Keratinocyte (primary cell): Measurements from ENCODE around the gene ABI3. TPM values are rescaled to one million over a fixed set of nuclear protein-coding genes. Genes with fewer than 3 reads are reported as not detected.

Source experiments
- DNase-seq: peaks from one replicate; pipeline ENCODE4 v3.0.0-alpha.2; 2011; ENCODE audit warnings: low read depth, missing footprints, low spot score
- FAIRE-seq: peaks from 2 replicates; lab custom pipeline; 2011; peaks lifted over from hg19 to GRCh38; lab: Jason Lieb, UNC
- H2AFZ ChIP-seq: 2 replicates; pipeline ENCODE4 v1.6.0; 2012; ENCODE audit warnings: low read length, control low read depth, inconsistent platforms; ENCODE audit not compliant: control insufficient read depth
- H3K27ac ChIP-seq: 2 replicates; pipeline ENCODE4 v1.5.1; 2011; ENCODE audit warnings: low read length; ENCODE audit not compliant: control insufficient read depth, insufficient read depth
- H3K27me3 ChIP-seq: 3 replicates; pipeline ENCODE4 v1.6.0; 2011; ENCODE audit warnings: low read length; ENCODE audit not compliant: control insufficient read depth, insufficient read depth; ENCODE audit errors: extremely low read depth
- H3K36me3 ChIP-seq, 2 experiments: 2 replicates in 1 of 2; 3 replicates in 1 of 2; pipeline ENCODE4 v1.5.1; 2011; ENCODE audit warnings: low read length in 2 of 2, mild to moderate bottlenecking in 1 of 2; ENCODE audit not compliant: control insufficient read depth in 2 of 2, insufficient read depth in 2 of 2; ENCODE audit errors: extremely low read depth in 1 of 2
- H3K4me1 ChIP-seq: 3 replicates; pipeline ENCODE4 v1.5.1; 2011; ENCODE audit warnings: low read length; ENCODE audit not compliant: control insufficient read depth, insufficient read depth; ENCODE audit errors: extremely low read depth
- H3K4me2 ChIP-seq: 3 replicates; pipeline ENCODE4 v1.6.0; 2011; ENCODE audit warnings: low read depth, low read length; ENCODE audit not compliant: control insufficient read depth, insufficient read depth; ENCODE audit errors: extremely low read depth
- H3K4me3 ChIP-seq, 3 experiments: fragments of 200-600 bp in 1 of 3; sonication (generic) in 1 of 3; 2 replicates in 2 of 3; 3 replicates in 1 of 3; pipeline ENCODE4 v1.5.1; 2011 to 2016; ENCODE audit warnings: low read length in 3 of 3, mild to moderate bottlenecking in 3 of 3, control low read depth in 2 of 3, inconsistent platforms in 1 of 3, low read depth in 1 of 3, mixed read lengths in 1 of 3, mixed run types in 1 of 3, moderate library complexity in 1 of 3; ENCODE audit not compliant: control insufficient read depth in 2 of 3, insufficient read depth in 2 of 3; ENCODE audit errors: extremely low read depth in 1 of 3
- H3K79me2 ChIP-seq: 2 replicates; pipeline ENCODE4 v1.6.0; 2012; ENCODE audit warnings: low read length; ENCODE audit not compliant: control insufficient read depth, insufficient read depth
- H3K9ac ChIP-seq: 3 replicates; pipeline ENCODE4 v1.6.0; 2011; ENCODE audit warnings: low read length; ENCODE audit not compliant: control insufficient read depth, insufficient read depth; ENCODE audit errors: extremely low read depth
- H3K9me1 ChIP-seq: 3 replicates; pipeline ENCODE4 v1.6.0; 2011; ENCODE audit warnings: low read length; ENCODE audit not compliant: control insufficient read depth, insufficient read depth; ENCODE audit errors: extremely low read depth
- H3K9me3 ChIP-seq: 2 replicates; pipeline ENCODE4 v1.5.1; 2012; ENCODE audit warnings: low read depth, low read length; ENCODE audit not compliant: control insufficient read depth
- H4K20me1 ChIP-seq: 3 replicates; pipeline ENCODE4 v1.6.0; 2011; ENCODE audit warnings: low read length; ENCODE audit not compliant: control insufficient read depth, insufficient read depth; ENCODE audit errors: extremely low read depth
- CTCF ChIP-seq, 3 experiments: IDR thresholded peaks in 1 of 3; conservative IDR thresholded peaks in 1 of 3; optimal IDR thresholded peaks in 1 of 3; 2 replicates in 2 of 3; 3 replicates in 1 of 3; pipeline versions ENCODE3 to v1.5.1; 2011; ENCODE audit warnings: low read length in 3 of 3, mild to moderate bottlenecking in 3 of 3, moderate library complexity in 2 of 3, control low read depth in 1 of 3, inconsistent platforms in 1 of 3; ENCODE audit not compliant: insufficient read depth in 2 of 3; ENCODE audit errors: extremely low read depth in 1 of 3
- EZH2 ChIP-seq: IDR thresholded peaks from one replicate; pipeline ENCODE4 v1.6.1; 2012; ENCODE audit warnings: inconsistent platforms, mild to moderate bottlenecking, low read length, moderate library complexity
- dilution Hi-C: fragments of 300-500 bp; cut with MboI; formaldehyde crosslinking; loops from one replicate; pipeline ENCODE4 v1.7.0; 2020; ENCODE audit warnings: low sequenced_read_pairs; ENCODE audit not compliant: extremely low pct_ligation_motif_present
- polyA plus RNA-seq, 5 experiments: library from polyadenylated mRNA; depleted of rRNA in 3 of 5; stranded (reverse) in 3 of 5; stranded (forward) in 1 of 5; unstranded in 1 of 5; fragments of >200 nt; gene quantifications; 1 replicate in 1 of 5; 2 replicates in 3 of 5; 3 replicates in 1 of 5; pipeline versions ENCODE4 v1.2.1 to v1.2.3, GENCODE V29; 2011 to 2012; ENCODE audit warnings: missing spikeins in 2 of 5, low read depth in 1 of 5, low replicate concordance in 1 of 5

ABI3 gene
- polyA plus RNA-seq, 1 donor (not counting 4 experiments of a cell fraction or from before 2014, with no cell fraction given): not detected

GRCh38 chr17:49224198-49224996 is 13.9 kb downstream of the ABI3 start:
- no peaks in the 10 kb centered on the region for H3K79me2 ChIP-seq
- TF ChIP-seq CTCF (optimal IDR thresholded peaks at IDR 0.05 in 1 of 3, IDR thresholded peaks at IDR 0.05 in 1 of 3, conservative IDR thresholded peaks at IDR 0.05 in 1 of 3; ENCODE audit: extremely low read depth in 1 of 3, insufficient read depth in 2 of 3, low read length in 3 of 3) (no peak), EZH2 (peak; percentile 90)
- peak overlapping the region; percentile 12 for H2AFZ ChIP-seq
- H3K4me3 ChIP-seq: no peak overlapping the region
- FAIRE-seq (no peak), DNase-seq (no peak)
- H3K9me1 ChIP-seq: no peaks in the 10 kb centered on the region
- H3K4me2 ChIP-seq: peak overlapping the region; percentile 54
- H4K20me1 ChIP-seq: no peaks in the 10 kb centered on the region
- H3K36me3 ChIP-seq: no peaks in the 10 kb centered on the region
- no peak overlapping the region for H3K9ac ChIP-seq
- dilution Hi-C loops: no loop called here
- H3K27ac ChIP-seq: no peak overlapping the region
- H3K9me3 ChIP-seq: no peaks in the 10 kb centered on the region
- peaks cover 57% of the 10 kb centered on the region for H3K27me3 ChIP-seq
- H3K4me1 ChIP-seq: peaks cover 9% of the 10 kb centered on the region

- H3K4me2 ChIP-seq: no peak overlapping the region
- TF ChIP-seq CTCF (optimal IDR thresholded peaks at IDR 0.05 in 1 of 3, IDR thresholded peaks at IDR 0.05 in 1 of 3, conservative IDR thresholded peaks at IDR 0.05 in 1 of 3; ENCODE audit: extremely low read depth in 1 of 3, insufficient read depth in 2 of 3, low read length in 3 of 3) (no peak), EZH2 (peak; percentile 34)
- H3K9ac ChIP-seq: no peak overlapping the region
- no peak overlapping the region for H3K4me3 ChIP-seq
- no peaks in the 10 kb centered on the region for H3K79me2 ChIP-seq
- no peak for FAIRE-seq
- H4K20me1 ChIP-seq: no peaks in the 10 kb centered on the region
- H3K4me1 ChIP-seq: peaks cover 9% of the 10 kb centered on the region
- dilution Hi-C loops: no loop called here
- peaks cover 62% of the 10 kb centered on the region for H3K27me3 ChIP-seq
- H2AFZ ChIP-seq: no peak overlapping the region
- no peaks in the 10 kb centered on the region for H3K9me3 ChIP-seq
- no peaks in the 10 kb centered on the region for H3K9me1 ChIP-seq
- no peak for DNase-seq
- no peaks in the 10 kb centered on the region for H3K36me3 ChIP-seq
- no peak overlapping the region for H3K27ac ChIP-seq
These were observed 14.5 kb downstream of the ABI3 start for GRCh38 chr17:49224997-49225337.
